ENCODE measurements around the gene CEP350.

CEP350 gene

DNA sequence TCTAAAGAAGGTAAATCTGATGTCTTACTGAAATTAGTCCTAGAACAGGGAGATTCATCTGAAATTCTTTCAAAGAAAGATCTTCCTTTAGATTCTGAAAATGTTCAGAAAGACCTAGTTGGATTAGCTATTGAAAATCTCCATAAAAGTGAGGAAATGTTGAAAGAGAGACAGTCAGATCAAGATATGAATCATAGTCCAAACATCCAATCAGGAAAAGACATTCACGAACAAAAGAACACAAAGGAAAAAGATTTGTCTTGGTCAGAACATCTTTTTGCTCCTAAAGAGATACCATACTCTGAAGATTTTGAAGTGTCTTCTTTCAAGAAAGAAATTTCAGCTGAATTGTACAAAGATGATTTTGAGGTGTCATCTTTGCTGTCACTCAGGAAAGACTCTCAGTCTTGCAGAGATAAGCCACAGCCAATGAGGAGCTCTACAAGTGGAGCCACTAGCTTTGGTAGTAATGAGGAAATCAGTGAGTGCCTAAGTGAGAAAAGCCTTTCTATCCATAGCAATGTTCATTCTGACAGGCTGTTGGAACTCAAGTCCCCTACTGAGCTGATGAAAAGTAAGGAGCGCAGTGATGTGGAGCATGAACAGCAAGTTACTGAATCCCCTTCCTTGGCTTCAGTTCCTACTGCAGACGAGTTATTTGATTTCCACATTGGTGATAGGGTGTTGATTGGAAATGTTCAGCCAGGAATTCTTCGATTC is 138.5 kb downstream of the CEP350 start:
- DNase-seq (ENCODE audit: low read depth, low spot score) = no peak
- ChIA-PET CTCF (interaction anchor here (1.4 kb wide), 1 partner anchor 14 kb away, joined by 3 read pairs; no protein-coding TSS in a partner anchor), POLR2A (interaction anchor here (0.9 kb wide), 1 partner anchor 61 kb away, joined by 3 read pairs; the partner anchor contains the start of gene QSOX1)
- no peak overlapping the region for H3K4me3 ChIP-seq (ENCODE audit: low read depth, low read length)
- TF ChIP-seq, protein P1, sequence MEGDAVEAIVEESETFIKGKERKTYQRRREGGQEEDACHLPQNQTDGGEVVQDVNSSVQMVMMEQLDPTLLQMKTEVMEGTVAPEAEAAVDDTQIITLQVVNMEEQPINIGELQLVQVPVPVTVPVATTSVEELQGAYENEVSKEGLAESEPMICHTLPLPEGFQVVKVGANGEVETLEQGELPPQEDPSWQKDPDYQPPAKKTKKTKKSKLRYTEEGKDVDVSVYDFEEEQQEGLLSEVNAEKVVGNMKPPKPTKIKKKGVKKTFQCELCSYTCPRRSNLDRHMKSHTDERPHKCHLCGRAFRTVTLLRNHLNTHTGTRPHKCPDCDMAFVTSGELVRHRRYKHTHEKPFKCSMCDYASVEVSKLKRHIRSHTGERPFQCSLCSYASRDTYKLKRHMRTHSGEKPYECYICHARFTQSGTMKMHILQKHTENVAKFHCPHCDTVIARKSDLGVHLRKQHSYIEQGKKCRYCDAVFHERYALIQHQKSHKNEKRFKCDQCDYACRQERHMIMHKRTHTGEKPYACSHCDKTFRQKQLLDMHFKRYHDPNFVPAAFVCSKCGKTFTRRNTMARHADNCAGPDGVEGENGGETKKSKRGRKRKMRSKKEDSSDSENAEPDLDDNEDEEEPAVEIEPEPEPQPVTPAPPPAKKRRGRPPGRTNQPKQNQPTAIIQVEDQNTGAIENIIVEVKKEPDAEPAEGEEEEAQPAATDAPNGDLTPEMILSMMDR (IDR thresholded peaks at IDR 0.05; ENCODE audit: insufficient read depth, low read length, missing control alignments) = no peak

DNA sequence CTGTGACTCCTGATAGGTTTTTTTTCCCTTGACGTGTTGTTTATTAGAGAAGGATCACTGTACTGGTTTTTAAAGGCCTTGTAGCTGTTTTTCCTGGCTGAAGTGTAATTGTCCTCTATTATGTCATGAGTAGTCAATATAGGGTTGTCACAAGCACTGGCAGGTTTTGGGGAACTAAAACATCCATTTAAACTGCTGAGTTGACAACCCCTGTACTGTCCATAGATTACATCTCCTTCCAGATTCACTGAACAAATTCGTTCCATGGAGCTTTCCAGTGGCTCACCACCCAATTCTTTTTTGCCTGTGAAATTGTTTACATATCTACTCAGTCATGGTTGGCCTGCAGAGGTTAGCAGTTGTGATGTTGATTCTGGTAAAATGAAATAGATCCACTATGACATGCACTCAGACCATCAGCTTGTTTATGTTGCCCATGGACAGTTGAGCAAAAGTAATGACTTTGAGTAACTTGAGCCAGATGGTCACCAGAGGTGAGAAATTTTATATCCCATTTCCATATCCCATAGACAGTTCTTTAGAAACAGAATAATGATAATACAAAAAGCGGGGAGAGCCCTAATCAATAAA is 140.2 kb downstream of the CEP350 start:
- TF ChIP-seq, protein P1 (IDR thresholded peaks at IDR 0.05; ENCODE audit: insufficient read depth, low read length, missing control alignments) = no peak
- POLR2A ChIA-PET = no interaction called here
- H3K4me3 ChIP-seq (ENCODE audit: low read depth, low read length) = no peak overlapping the region
- DNase-seq (ENCODE audit: low read depth, low spot score) = no peak
- CTCF ChIA-PET = interaction anchor here (1.7 kb wide), 1 partner anchor 84 kb away, joined by 6 read pairs; no protein-coding TSS in a partner anchor

GRCh38 chr1:180096584-180097325 is 142.1 kb downstream of the CEP350 start:
- no peak for DNase-seq (ENCODE audit: low read depth, low spot score)
- CTCF ChIA-PET = interaction anchor here (1.4 to 1.6 kb wide), 2 partner anchors 9 to 82 kb away, joined by 3 to 4 read pairs; no protein-coding TSS in a partner anchor
- no peak overlapping the region for H3K4me3 ChIP-seq (ENCODE audit: low read depth, low read length)
- TF ChIP-seq, protein P1 (IDR thresholded peaks at IDR 0.05; ENCODE audit: insufficient read depth, low read length, missing control alignments) = no peak
- POLR2A ChIA-PET = interaction anchor here (0.7 kb wide), 1 partner anchor 55 kb away, joined by 4 read pairs; no protein-coding TSS in a partner anchor

DNA sequence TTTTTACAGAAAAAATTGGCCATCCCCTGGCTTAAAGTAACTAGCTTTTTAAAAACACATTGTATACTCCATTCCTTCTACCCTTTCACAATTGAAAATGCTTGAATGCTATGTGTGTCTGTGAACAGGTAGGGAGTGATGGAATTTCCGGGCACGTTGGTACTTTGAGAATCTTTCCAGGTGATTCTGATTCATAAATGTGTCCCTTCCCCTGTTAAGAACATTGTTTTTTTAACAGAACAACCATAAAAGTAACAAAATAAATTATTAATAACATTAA is 142.7 kb downstream of the CEP350 start:
- H3K4me3 ChIP-seq (ENCODE audit: low read depth, low read length) = no peak overlapping the region
- TF ChIP-seq, protein P1 (IDR thresholded peaks at IDR 0.05; ENCODE audit: insufficient read depth, low read length, missing control alignments) = no peak
- no peak for DNase-seq (ENCODE audit: low read depth, low spot score)
- ChIA-PET POLR2A (no interaction called here), CTCF (interaction anchor here (1.4 to 1.6 kb wide), 2 partner anchors 9 to 82 kb away, joined by 3 to 4 read pairs; no protein-coding TSS in a partner anchor)

DNA sequence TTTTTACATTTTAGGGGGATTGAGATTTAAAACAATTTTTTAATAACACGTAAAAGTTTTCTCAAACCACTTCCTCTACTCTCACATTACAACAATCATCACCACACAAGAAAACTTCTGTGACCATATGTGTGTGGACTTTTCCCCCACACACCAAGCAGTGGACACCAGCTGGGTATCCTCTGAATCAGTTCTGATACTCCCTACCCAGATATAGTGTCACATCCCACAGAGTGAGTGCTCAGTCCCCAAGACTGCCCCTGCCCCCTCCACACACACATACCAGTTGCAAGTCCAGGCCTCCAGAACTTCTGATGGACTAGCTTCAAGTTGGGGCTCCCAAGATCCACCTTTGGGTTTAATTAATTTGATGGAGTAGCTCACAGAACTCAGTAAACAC is 146.8 kb downstream of the CEP350 start:
- no peak overlapping the region for H3K4me3 ChIP-seq (ENCODE audit: low read depth, low read length)
- DNase-seq (ENCODE audit: low read depth, low spot score) = no peak
- POLR2A ChIA-PET = interaction anchor here (0.6 kb wide), 1 partner anchor 152 kb away, joined by 3 read pairs; no protein-coding TSS in a partner anchor
- TF ChIP-seq, protein P1 (IDR thresholded peaks at IDR 0.05; ENCODE audit: insufficient read depth, low read length, missing control alignments) = no peak
- CTCF ChIA-PET = interaction anchor here (0.7 to 2.1 kb wide), 5 partner anchors 16 to 87 kb away, joined by 3 to 5 read pairs (median 3); no protein-coding TSS in a partner anchor

DNA sequence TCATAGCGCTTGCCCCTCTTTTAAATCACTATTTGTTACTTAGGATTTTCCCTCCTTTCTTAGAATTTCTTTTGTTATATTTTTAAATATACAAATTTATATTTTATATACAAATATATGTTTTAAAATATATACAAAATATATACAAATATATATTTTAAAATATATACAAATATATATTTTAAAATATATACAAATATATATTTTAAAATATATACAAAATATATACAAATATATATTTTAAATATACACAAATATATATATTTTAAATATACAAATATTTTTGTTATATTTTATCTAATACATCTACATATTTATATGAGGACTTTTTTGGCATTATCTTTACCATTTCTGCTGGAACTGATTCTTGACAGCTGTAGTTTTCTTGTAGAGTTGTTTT is 149.2 kb downstream of the CEP350 start:
- CTCF ChIA-PET = no interaction called here
- POLR2A ChIA-PET = no interaction called here
- no peak for DNase-seq (ENCODE audit: low read depth, low spot score)
- H3K4me3 ChIP-seq (ENCODE audit: low read depth, low read length) = no peak overlapping the region
- TF ChIP-seq, protein P1 (IDR thresholded peaks at IDR 0.05; ENCODE audit: insufficient read depth, low read length, missing control alignments) = no peak
